ENCODE results near the gene GNG7.

Gene GNG7

GRCh38 chr19:2702170-2703076 lies at the start of gene GNG7:
Gene GNG7, minus strand, starts transcription at chr19:2702694. Its CDS starts 182,006 bp downstream, at chr19:2520688.
- DNase-seq (ENCODE audit: low spot score): peak; percentile 99

- DNase-seq (ENCODE audit: low spot score): no peak
These were observed 48.9 kb upstream of the GNG7 start for GRCh38 chr19:2751438-2751830.

GRCh38 chr19:2750808-2751437 lies 48.4 kb upstream of the GNG7 start:
- DNase-seq (ENCODE audit: low spot score): no peak

- DNase-seq (ENCODE audit: low spot score): no peak
These were observed 44.9 kb upstream of the GNG7 start for GRCh38 chr19:2747349-2747748.

GRCh38 chr19:2744113-2744512 lies 41.6 kb upstream of the GNG7 start:
- no peak for DNase-seq (ENCODE audit: low spot score)

- DNase-seq (ENCODE audit: low spot score): no peak
These were observed 40.6 kb upstream of the GNG7 start for GRCh38 chr19:2743099-2743498.

GRCh38 chr19:2740314-2740656 lies 37.8 kb upstream of the GNG7 start:
- DNase-seq (ENCODE audit: low spot score): no peak

GRCh38 chr19:2739602-2740313 lies 37.3 kb upstream of the GNG7 start, which contains the start of gene SLC39A3:
Gene SLC39A3, minus strand, starts transcription at chr19:2740017. Its CDS starts 2,760 bp downstream, at chr19:2737257.
- peak; percentile 100 for DNase-seq (ENCODE audit: low spot score)

GRCh38 chr19:2736550-2737190 lies 34.2 kb upstream of the GNG7 start:
- DNase-seq (ENCODE audit: low spot score): no peak

GRCh38 chr19:2735374-2735773 lies 32.9 kb upstream of the GNG7 start:
- DNase-seq (ENCODE audit: low spot score): no peak

GRCh38 chr19:2734589-2735288 lies 32.2 kb upstream of the GNG7 start:
- no peak for DNase-seq (ENCODE audit: low spot score)

GRCh38 chr19:2733930-2734588 lies 31.6 kb upstream of the GNG7 start:
- no peak for DNase-seq (ENCODE audit: low spot score)

- no peak for DNase-seq (ENCODE audit: low spot score)
These were observed 30.4 kb upstream of the GNG7 start for GRCh38 chr19:2732883-2733282.

- DNase-seq (ENCODE audit: low spot score): no peak
These were observed 29.7 kb upstream of the GNG7 start for GRCh38 chr19:2732157-2732725.

- no peak for DNase-seq (ENCODE audit: low spot score)
These were observed 28.9 kb upstream of the GNG7 start for GRCh38 chr19:2731181-2731995.

- no peak for DNase-seq (ENCODE audit: low spot score)
These were observed 27.7 kb upstream of the GNG7 start for GRCh38 chr19:2729943-2730818.

- no peak for DNase-seq (ENCODE audit: low spot score)
These were observed 26.4 kb upstream of the GNG7 start for GRCh38 chr19:2728783-2729387.

- no peak for DNase-seq (ENCODE audit: low spot score)
These were observed 25.1 kb upstream of the GNG7 start for GRCh38 chr19:2727640-2727944.

All from HuH-7.5 (cell line).